Activated gamma-delta T cell treated with Interleukin-2 at 50 U/mL for 16 hours (primary cell): ENCODE results near the gene WT1.

Experiments
- DNase-seq: peaks from one replicate; pipeline ENCODE4 v3.0.0-alpha.2; 2020

Gene WT1

DNA sequence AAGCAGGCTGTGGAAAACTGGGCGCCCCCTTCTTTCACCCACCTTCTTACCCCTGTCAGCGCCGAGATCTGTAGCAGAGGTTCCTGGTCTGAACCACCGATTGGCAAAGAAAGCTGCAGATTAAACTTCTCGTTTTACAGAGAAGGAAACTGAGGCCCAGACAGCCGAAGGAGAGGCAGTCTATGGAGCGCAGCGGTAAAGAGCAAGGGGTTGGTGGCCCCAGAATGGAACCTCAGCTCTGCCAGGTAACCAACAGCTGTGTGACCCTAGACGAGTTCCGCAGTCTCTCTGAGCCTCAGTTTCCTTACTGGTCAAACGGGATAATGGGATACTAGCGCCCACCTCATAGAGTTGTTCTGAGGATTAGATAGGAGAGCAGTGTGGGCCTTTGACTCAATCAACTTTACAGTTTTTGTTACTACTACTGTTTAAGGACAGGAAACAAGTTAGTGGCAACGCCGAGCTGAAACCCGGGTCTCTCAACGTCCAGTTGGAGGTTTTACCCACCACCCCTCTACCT is 3.1 kb upstream of the WT1 start:
- no peak for DNase-seq

DNA sequence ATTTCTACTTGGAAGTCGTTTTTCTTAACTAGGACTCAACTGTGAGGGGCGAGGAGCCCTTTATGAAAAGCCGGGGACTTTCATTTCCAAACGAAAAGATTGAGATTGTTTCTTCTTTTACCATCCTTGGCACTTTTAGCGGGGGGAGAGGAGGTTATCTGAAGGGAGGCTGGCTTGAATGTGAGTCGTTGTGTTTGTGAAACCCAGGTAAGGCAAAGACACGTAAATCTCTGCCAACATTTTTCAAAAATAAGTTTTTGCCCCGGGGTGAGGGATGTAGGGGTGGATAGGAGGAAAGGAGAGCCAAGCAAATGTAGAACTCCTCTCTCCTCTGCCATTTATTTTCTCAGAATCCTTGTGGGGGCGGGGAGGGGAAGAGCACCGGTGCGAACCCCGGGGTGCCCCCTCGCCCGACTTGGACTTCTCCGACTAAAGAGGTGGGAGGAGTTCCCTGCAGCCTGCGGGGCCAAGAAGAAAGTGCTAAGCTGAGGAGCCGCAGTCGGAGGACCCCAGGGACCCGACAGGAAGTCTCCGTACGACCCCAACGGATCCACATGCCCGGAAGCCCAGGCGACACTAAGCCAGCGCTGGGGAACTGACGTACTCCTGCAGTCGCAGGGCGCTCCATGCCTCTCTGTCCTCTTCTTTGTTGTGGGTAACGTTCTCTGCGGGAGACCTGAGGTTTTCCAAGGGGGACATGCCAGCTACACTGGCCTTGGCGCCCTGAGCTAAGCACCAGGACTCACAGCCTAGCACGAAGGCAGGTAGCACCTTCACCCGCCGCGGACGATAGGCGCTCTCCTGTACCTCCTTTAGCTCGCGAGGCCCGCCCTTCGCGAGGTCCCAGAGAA is 2.4 kb upstream of the WT1 start:
- DNase-seq = no peak

DNA sequence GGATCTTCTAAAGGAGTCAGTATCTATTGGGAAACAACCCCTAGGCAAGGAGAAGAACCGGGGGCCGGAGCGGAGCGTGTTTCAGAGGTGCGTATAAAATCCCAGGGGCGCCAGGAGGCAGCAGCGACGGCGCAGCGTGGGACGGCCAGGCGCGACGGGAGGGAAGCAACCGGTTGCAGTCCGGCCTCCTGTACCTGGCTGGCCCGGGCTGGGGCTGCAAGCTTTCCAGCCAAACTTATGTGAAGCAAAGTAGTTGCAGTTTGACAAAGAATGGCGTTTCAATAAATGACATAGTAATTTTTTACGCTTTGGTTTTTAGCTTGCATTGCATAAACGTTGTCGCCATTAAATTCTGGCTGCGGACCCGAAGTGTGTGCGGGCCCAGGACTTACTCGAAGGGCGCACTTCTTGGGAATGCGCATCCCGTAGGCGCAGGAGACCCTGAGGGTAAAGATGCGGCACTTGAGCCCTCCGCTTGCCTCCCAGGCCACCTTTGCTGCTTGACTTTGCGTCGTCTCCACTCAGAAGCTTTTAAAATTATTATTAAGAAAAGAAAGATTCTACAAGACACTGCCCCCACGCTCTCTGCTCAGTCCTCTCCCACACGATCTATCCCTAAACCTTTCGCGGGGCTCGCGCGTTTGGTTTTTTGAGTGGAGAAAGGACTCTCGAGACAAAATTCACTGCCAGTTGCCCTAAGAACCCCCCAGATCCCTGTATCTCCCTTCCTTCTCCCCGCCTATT is 1.6 kb upstream of the WT1 start:
- DNase-seq = no peak

DNA sequence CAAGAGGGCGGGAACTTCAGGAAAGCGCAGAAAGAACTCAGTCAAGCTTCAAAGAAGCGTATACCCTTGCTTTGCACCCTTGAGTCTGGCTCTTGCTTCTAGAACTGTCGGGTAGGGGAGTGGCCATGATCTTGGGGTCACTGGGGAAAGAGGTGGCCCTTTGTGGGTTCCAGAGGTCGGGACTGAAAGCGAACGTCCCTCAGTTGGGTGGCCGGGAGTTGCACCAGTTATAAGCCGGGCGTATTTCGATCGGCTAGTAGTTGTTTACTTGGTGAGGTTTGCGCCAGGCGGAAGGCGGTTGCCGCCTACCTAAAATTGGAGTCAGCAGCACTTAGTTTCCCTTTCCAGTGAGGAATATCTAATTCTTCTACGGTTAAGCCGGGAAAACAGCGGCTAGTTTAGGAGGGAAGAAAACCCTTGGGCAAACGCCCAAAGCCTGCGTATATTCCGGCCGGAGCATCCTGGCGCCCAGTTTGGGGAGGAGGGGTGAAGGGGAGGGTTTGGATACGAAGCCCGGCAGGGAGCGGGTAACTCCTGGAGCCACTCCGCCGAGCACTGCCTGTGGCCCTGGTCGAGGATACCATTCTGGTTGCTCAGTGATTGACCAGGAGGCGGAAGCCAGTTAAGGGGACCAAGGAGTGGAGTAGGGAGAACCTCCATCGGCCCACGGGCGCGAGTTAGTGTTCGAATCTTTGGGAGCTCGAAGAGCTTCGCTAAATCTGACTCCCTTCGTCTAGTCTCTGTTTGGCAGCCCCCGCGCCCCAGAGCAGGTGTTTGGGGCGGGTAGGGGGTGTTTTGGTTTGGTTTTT is 807 bp upstream of the WT1 start:
- DNase-seq = no peak

DNA sequence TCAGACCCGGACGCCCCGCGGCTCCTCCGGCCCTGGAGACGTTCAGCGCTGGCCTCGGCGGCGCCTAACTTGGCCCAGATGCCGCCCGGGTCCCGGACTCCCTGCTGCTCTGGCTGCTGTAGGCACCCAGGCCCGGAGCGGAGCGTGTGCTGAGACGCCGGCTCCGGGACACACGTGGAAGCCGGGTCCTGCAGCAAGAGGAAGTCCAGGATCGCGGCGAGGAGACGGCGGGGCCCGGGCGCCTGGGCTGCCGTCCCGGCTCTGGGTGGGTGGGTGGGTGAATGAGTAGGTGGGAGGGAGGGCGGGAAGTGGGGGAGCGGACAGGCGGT is 223 bp downstream of the WT1 start:
- DNase-seq = no peak

DNA sequence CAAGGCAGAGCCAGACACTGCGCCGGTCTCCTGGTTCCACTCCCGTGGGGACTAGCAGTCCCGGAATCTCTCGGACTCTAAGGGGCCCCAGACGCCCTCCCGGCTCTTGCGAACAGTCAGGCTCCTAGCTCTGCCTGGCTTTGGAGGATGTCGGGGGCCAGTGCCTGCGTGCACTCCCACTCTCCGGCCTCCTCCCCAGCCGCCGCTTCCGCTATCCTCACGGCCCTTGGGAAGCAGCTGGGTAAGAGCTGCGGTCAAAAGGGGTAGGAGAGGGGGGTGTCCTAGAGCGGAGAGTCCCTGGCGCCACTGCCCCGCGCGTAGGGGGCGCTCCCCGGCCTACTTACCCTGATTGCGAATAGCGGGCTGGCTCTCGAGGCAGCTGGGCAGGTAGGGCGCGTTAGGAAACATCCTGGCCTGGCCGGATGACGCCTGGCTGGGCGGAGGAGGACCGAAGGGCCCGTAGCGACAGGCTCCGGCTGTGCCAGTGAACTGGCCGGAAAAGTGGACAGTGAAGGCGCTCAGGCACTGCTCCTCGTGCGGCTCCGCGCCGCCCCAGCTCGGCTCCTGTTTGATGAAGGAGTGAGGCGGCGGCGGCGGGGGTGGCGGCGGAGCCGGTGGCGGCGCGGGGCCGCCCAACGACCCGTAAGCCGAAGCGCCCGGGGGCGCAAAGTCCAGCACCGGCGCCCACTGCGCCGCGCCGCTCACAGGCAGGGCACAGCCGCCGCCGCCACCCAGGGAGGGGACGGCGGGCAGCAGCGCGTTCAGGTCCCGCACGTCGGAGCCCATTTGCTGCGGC is 785 bp downstream of the WT1 start:
- no peak for DNase-seq

DNA sequence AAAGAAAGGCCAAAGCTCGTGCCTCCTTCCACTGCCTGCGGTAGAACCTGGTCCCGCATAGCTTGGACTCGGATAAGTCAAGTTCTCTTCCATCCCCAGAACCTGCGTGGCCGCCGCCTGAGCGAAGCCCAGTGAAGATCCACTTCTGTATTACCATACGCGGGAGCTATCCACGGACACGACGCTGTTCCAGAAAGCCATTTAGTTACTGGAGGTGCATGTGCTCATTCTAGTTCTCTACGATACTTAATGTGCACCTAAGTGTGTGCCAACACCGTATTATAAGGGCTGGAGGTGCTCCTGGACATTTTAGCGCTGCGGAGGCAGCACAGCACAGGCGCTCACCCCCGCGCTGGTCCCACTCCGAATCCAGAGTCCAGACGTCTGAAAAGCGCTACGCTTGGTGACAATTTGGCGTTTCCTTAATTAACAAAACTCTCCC is 1.4 kb downstream of the WT1 start:
- no peak for DNase-seq

DNA sequence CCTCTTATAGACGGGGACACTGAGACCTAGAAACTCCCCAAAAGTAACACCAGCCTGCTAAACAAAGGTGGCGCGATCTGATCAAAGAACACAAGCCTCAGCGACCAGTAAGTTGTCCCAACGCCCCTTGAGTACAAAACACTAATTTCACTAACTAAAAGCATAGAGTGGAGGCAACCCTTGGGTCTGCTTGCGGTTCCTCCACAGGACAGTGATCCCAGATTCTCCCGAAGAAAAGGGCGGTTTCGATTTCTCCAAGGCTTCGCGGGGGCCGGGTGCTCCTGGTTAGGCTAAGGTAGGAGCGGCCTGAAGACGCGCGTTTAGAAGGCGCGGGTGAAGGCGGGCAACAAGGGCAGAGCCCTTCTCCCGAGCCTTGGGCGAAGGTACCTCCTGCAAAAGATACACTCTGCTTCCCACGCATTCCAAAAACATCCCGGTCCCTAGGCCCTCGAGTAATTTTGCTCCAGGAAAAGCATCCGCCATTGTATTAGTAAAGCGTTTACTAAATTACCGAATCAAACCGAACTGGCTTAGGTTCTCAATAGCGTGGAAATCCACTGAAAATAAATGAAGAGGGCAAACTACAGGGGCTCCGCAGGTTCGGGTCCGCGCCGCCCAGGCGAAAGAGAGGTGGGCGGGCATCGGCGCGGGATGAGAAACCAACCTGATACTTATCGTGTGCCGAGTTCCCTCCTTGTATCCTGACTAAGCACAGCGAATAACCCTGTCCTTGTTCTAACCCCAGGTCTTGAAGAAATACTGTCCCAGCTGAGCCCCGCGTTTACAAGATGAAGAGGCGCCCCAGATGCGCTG is 2.0 kb downstream of the WT1 start:
- no peak for DNase-seq

DNA sequence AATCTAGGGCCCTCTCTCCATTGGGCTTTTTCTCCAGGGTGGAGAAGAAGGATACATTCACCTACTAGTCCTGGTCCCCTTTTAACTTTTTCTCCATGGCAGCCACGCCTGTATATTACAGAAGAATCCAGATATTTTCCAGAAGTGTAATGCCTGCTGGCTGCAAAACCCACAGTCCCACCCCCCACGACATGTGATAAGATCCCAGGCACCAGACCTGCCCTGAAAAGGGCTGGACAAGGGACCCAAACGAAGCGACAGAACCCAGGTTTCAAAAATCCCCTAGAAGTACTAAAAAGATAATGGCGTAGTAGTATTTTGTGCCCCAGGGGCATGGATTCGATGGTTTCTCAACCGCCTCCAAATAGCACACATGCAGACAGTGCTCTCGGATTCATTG is 2.8 kb downstream of the WT1 start:
- no peak for DNase-seq

DNA sequence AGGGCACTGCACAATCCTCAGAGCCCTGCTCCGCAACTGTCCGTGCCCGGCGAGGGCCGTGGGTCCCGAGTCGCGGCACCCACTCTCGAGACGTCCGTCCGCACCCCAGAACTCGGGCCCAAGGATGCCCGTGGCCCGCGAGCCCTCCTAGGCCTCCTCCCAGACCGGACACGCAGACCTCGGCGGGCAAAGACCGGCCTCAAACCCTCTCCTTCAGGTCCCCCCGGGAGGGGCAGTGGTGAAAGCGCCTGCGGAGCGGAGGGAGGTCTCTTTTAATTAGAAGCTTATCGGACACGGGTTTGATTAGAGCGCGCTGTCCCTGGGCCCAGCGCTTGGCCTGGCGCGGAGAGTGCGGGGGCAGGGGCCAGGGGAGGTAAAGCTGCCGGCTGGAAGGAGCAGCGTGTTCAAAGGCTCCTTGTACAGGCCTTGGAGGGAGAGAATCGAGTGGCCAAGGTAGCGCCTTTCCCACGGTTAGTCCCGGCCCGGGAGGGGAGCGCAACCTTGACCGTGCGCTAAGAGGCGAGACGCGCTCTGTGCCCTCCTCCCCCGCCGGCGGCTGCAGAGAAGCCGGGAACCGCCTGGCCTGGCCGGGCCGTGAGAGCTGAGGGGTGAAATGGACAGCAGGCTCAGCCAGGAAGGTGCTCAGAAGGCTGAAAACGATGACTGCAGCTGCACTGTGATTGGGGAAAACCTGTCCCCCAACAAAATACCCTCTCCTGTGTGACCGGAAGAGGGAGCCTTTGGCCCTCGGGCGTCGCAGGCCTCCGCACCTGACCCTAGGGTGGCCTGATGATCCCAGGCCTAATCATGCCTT is 4.6 kb downstream of the WT1 start:
- DNase-seq = no peak

DNA sequence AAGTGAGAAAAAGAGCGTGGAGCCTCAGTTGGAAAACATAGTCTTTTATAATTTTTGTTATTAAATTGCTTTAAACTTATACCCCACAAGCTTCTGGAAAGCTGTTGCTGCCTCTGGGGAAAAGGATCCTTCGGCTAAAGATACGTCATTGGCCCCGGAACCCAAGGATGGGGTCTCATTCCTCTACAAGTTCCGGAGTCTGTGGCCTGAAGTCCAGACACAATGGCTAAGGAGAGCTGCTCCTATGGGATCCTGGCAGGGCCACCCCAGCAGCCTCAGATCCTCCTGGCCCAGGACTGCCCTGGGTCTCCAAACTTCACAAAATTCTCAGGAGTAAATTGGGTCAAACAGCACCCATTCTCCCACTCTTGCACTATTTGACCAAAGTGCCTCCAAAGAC is 5.9 kb downstream of the WT1 start:
- DNase-seq = no peak

DNA sequence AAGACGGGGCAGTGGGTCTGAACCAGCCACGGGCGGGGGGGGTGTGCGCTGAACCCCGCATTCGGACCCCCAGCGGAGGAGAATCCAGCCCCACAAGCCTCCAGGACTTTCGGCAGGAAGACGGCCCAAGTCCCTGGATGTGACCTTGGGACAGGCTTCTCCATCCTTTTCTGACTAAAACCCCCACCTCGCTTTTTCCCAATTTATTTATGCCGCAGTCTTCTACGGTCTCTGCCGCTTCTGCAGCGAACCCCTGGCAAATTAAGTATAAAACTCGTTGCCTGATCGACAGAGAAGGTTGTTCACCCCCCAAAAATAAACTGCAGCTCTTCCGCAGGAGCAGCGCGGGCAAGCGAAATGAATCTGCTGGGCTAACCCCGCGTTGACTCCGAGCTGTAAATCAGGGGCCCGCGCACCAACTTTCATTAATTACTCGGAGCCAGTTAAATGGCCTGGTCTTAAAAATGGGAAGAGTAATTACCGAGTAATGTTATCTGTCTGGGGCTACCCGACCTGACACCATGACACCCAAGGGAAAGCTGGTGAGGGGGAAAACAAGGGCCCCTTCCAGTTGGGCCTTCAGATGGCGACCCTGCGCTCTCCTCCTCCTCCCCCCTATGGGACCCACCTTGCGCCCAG is 6.6 kb downstream of the WT1 start:
- no peak for DNase-seq

DNA sequence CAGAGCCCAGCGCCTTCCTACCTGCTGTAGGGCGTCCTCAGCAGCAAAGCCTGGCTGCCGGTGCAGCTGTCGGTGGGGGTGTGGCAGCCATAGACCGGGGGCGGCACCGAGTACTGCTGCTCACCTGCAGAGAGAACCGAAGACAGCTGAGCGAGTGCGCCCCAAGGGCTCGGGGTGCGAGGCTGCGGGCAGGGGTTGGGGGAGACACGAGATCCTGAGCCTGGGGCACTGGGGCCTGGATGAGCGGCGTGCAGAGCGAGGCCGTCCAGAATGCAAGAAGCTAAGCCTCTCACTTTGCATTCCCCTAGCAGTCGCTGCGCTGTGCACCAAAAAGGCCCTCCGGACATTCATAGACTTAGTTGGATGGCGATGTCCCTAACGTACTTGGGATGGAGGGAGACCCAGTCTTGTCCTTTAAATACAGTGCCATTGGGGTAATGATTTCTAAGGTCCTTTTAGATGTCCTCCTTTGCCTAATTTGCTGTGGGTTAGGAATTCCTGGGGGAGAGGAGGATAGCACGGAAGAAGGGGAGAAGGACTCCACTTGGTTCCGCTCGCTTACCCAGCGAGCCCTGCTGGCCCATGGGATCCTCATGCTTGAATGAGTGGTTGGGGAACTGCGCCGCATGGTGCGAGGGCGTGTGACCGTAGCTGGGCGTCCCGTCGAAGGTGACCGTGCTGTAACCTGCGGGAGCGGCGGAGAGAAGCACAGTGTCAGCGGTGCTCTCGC is 7.2 kb downstream of the WT1 start:
- no peak for DNase-seq

DNA sequence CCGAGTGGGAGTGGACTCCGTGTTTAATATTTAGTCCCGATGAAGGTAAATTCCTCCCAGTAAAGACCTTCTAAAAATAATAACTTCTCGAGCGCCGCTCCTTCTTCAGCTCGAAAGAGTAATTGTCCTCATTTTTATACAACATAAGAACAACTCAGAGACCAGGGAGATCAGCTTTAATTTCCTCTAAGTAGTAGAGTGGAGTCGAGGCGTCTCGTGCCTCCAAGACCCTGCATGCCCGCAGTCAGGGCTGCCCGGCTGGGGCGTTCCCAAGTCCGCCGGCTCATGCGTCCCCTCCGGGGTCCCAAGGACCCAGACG is 7.8 kb downstream of the WT1 start:
- no peak for DNase-seq

DNA sequence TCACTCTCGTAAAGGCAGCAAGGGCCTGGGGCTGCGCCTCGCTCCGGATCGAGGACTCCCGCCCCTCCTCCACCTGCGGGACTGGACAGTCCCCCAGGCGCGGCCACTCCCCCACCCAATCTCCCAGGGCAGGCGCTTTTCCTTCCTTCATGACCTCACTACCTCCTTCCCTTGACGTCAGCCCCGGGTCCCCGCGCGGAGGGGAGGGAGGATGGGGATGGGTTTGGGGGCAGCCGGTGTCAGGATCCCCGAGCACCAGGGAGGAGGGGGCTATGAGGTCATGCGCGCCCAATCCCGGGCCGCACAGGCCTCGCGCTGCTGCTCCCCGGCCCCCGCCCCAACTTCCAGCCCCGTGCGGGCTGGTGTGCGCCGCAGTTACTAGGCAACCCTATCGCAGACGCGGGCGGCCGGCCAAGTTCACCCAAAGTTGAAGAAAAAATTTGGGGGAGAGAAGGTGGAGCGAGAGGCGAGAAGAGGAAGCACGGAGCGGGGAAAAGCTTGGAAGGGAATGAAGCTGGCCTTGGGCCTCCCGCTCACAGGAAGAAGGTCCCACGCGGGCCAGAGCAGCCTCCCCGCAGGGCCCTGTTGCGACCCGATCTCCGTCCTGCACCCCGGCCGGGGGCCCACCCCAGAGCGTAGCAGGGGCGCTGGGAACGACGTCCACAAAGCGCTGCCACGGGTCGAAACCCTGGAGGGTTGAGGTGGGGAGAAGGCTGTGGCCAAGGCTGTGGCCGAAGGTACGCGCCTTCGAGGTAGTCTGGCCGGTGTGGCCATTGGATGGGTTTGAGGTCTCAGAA is 8.3 kb downstream of the WT1 start:
- no peak for DNase-seq

DNA sequence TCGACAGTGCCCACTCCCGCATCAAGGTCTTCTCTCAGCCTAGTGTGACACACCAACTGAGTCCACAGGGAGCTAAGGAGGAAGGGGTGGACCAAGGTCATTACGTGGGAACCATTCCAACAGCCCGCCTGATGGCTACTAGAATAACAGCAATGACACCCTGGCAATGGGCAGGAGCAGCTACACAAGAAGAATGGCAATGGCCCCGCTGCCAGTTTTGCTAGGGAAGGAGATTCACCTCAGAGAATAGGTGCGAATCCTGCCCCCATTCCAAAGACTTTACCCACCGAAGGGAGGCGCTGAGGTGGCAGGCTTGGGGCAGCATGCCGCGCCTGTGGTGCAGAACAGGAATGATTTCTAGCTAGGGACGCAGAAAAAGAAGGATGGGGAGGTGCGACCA is 9.1 kb downstream of the WT1 start:
- DNase-seq = no peak

DNA sequence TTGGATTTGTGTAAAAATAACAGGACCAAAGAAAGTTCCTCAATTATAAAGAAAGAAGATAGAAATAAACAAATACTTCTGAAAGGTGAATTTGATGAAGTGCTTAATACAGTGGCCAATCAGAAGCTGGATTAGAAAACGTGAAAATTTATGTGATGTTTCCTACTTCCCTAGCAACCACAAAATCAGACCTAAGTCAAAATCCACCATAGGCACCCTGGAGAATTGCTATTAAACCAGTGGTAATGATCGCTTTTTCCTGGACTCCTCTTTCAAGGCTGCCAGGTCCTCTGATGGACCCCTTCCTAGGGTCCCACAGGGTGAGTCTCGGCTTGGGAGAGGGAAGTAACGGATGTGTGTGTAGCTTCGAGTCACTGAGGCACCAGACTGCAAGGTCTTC is 9.6 kb downstream of the WT1 start:
- no peak for DNase-seq

DNA sequence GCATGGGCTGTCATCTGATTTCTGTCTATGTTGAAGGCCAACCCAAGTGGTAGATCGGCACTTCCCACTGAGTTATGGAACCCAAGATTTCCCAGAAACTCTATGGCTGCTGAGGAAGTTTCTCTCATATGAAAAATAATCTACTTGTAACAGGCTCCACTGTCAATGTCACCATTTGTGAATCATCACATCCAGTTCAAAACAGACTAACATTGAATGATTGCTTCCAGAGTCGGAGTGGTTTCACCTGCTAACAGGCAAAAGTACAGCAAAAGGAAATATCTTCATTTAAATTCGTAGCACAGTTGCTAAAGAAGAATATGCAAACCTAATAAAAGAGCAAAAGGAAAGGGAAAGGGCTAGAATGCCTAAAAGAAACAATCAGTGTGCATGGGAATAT is 12.8 kb downstream of the WT1 start:
- no peak for DNase-seq

DNA sequence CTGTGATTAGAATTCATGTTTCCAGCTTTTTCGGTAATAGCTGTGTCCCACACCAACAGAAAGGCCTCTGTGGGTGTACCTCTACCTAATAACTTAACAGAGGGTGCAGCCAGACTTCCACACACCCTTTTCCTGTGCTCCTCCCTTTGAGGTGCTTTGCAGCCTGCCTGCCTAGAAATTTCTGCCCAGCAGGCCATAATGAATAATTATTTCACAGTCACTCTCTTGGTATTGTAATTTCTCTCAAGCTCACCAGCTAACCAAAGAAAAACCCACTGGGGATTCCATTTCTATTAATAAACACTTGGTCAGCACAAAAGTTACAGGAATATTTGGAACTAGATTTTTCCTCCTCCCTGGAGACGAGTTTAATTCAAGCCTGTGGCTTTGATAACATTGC is 13.3 kb downstream of the WT1 start:
- no peak for DNase-seq
